Mesendoderm (in vitro differentiated cells): ENCODE results near the gene G2E3.

Experiments used
- DNase-seq: peaks from one replicate; pipeline ENCODE4 v3.0.0; 2013
- H2AK5ac ChIP-seq: 2 replicates; pipeline ENCODE4 v1.6.1; 2013; ENCODE audit warnings: low read length, inconsistent platforms
- H2BK120ac ChIP-seq: 2 replicates; pipeline ENCODE4 v1.6.1; 2013; ENCODE audit warnings: low read depth, mild to moderate bottlenecking, low read length, moderate library complexity, mixed read lengths
- H2BK15ac ChIP-seq: replicated peaks from 2 replicates; pipeline ENCODE4 v1.6.1; 2013; ENCODE audit warnings: low read depth, mild to moderate bottlenecking, moderate library complexity
- H2BK5ac ChIP-seq: 2 replicates; pipeline ENCODE4 v1.6.1; 2013; ENCODE audit warnings: low read length, inconsistent platforms
- H3K18ac ChIP-seq: 2 replicates; pipeline ENCODE4 v1.6.1; 2013; ENCODE audit warnings: mild to moderate bottlenecking, low read length, mixed read lengths
- H3K23ac ChIP-seq: one replicate; pipeline ENCODE4 v1.6.1; 2013; ENCODE audit warnings: low read length
- H3K27ac ChIP-seq: 2 replicates; pipeline ENCODE4 v1.5.1; 2013; ENCODE audit warnings: low read depth, mild to moderate bottlenecking, inconsistent platforms, low read length, moderate library complexity
- H3K27me3 ChIP-seq: 2 replicates; pipeline ENCODE4 v1.6.1; 2013; ENCODE audit warnings: low read length, control low read depth, mild to moderate bottlenecking, inconsistent platforms; ENCODE audit not compliant: insufficient read depth, poor library complexity
- H3K36me3 ChIP-seq: 2 replicates; pipeline ENCODE4 v1.6.1; 2013; ENCODE audit warnings: low read length, inconsistent platforms; ENCODE audit not compliant: control insufficient read depth, insufficient read depth
- H3K4ac ChIP-seq: one replicate; pipeline ENCODE4 v1.6.1; 2013; ENCODE audit warnings: low read depth, mild to moderate bottlenecking, low read length, moderate library complexity
- H3K4me1 ChIP-seq: 2 replicates; pipeline ENCODE4 v1.6.1; 2013; ENCODE audit warnings: low read depth, low read length, inconsistent platforms; ENCODE audit not compliant: control insufficient read depth
- H3K4me2 ChIP-seq: 2 replicates; pipeline ENCODE4 v1.6.1; 2013; ENCODE audit warnings: low read length
- H3K4me3 ChIP-seq: 2 replicates; pipeline ENCODE4 v1.5.1; 2013; ENCODE audit warnings: mild to moderate bottlenecking, low read length
- H3K56ac ChIP-seq: one replicate; pipeline ENCODE4 v1.6.1; 2013; ENCODE audit warnings: low read length
- H3K79me1 ChIP-seq: 2 replicates; pipeline ENCODE4 v1.6.1; 2013; ENCODE audit warnings: low read length, inconsistent platforms
- H3K79me2 ChIP-seq: 2 replicates; pipeline ENCODE4 v1.6.1; 2013; ENCODE audit warnings: mild to moderate bottlenecking, low read length; ENCODE audit not compliant: control insufficient read depth, insufficient read depth
- H3K9ac ChIP-seq: 2 replicates; pipeline ENCODE4 v1.6.1; 2013; ENCODE audit warnings: low read length, inconsistent platforms
- H4K5ac ChIP-seq: one replicate; pipeline ENCODE4 v1.6.1; 2013; ENCODE audit warnings: low read length
- H4K8ac ChIP-seq: one replicate; pipeline ENCODE4 v1.6.1; 2013; ENCODE audit warnings: low read depth, mild to moderate bottlenecking, control low read depth, low read length, moderate library complexity
- WGBS: extraction: QIAGEN DNeasy Blood & Tissue Kit; methylation state at CpG from one replicate; pipeline ENCODE4 v1.1.7; 2013; ENCODE audit warnings: low lambda C conversion rate, missing lambda C conversion rate; ENCODE audit not compliant: insufficient coverage; ENCODE audit errors: extremely low coverage; 5-methylcytosine and 5-hydroxymethylcytosine counted together

Gene G2E3

GRCh38 chr14:30582376-30582775, 23.4 kb downstream of the G2E3 start:
- Histone ChIP-seq H2BK120ac (no peak overlapping the region), H3K27ac (no peak overlapping the region), H3K27me3 (no peaks in the 10 kb centered on the region), H2BK15ac (no peak overlapping the region), H3K4me3 (no peak overlapping the region), H3K79me1 (peaks cover 5% of the 10 kb centered on the region), H2AK5ac (no peak overlapping the region), H3K4me2 (no peak overlapping the region), H3K9ac (no peak overlapping the region), H3K4me1 (peaks cover 2% of the 10 kb centered on the region), H4K5ac (no peak overlapping the region), H3K23ac (no peak overlapping the region), H3K18ac (no peak overlapping the region), H3K36me3 (no peaks in the 10 kb centered on the region), H2BK5ac (no peak overlapping the region), H4K8ac (no peak overlapping the region), H3K79me2 (peaks cover 45% of the 10 kb centered on the region), H3K56ac (no peak overlapping the region), H3K4ac (no peak overlapping the region)
- no CpG with 5 or more reads among the region's 1 CpG for whole genome bisulfite sequencing
- no peak for DNase-seq

GRCh38 chr14:30584058-30584630, 25.2 kb downstream of the G2E3 start:
- no peak overlapping the region for H3K4me3 ChIP-seq

GRCh38 chr14:30585204-30585603, 26.2 kb downstream of the G2E3 start:
- no peak overlapping the region for H3K23ac ChIP-seq
- peaks cover 30% of the 10 kb centered on the region for H3K79me2 ChIP-seq
- H3K27me3 ChIP-seq: no peaks in the 10 kb centered on the region
- no peak overlapping the region for H2BK5ac ChIP-seq
- H2BK15ac ChIP-seq: no peak overlapping the region
- H3K4ac ChIP-seq: no peak overlapping the region
- H4K5ac ChIP-seq: no peak overlapping the region
- no peak overlapping the region for H3K4me3 ChIP-seq
- H3K79me1 ChIP-seq: peaks cover 5% of the 10 kb centered on the region
- no peaks in the 10 kb centered on the region for H3K4me1 ChIP-seq
- H3K9ac ChIP-seq: no peak overlapping the region
- H3K18ac ChIP-seq: no peak overlapping the region
- no peak overlapping the region for H3K27ac ChIP-seq
- H2BK120ac ChIP-seq: no peak overlapping the region
- no peak for DNase-seq
- no peak overlapping the region for H3K4me2 ChIP-seq
- no peak overlapping the region for H2AK5ac ChIP-seq
- no peak overlapping the region for H3K56ac ChIP-seq
- no peaks in the 10 kb centered on the region for H3K36me3 ChIP-seq
- H4K8ac ChIP-seq: no peak overlapping the region

More at GRCh38 chr14:30584058-30584630, 25.2 kb downstream of the G2E3 start:
- Histone ChIP-seq H3K79me2 (peaks cover 36% of the 10 kb centered on the region), H4K5ac (no peak overlapping the region), H2BK120ac (no peak overlapping the region), H2BK15ac (no peak overlapping the region), H3K27me3 (no peaks in the 10 kb centered on the region), H3K4ac (no peak overlapping the region), H3K18ac (no peak overlapping the region), H3K56ac (no peak overlapping the region), H3K27ac (no peak overlapping the region), H3K36me3 (no peaks in the 10 kb centered on the region), H3K23ac (no peak overlapping the region), H3K9ac (no peak overlapping the region), H3K4me2 (no peak overlapping the region), H3K79me1 (peaks cover 6% of the 10 kb centered on the region), H3K4me1 (no peaks in the 10 kb centered on the region), H2BK5ac (no peak overlapping the region), H2AK5ac (no peak overlapping the region), H4K8ac (no peak overlapping the region)
- no peak for DNase-seq

- H4K5ac ChIP-seq: no peak overlapping the region
- no peak overlapping the region for H3K56ac ChIP-seq
- no peaks in the 10 kb centered on the region for H3K4me1 ChIP-seq
- WGBS: no CpG with 5 or more reads among the region's 3 CpGs
- no peak overlapping the region for H3K23ac ChIP-seq
- H2BK5ac ChIP-seq: no peak overlapping the region
- H2BK120ac ChIP-seq: no peak overlapping the region
- DNase-seq: no peak
- H3K79me2 ChIP-seq: peaks cover 21% of the 10 kb centered on the region
- no peak overlapping the region for H3K27ac ChIP-seq
- no peaks in the 10 kb centered on the region for H3K36me3 ChIP-seq
- H2BK15ac ChIP-seq: no peak overlapping the region
- H3K4me2 ChIP-seq: no peak overlapping the region
- no peaks in the 10 kb centered on the region for H3K27me3 ChIP-seq
- H3K4ac ChIP-seq: no peak overlapping the region
- H3K4me3 ChIP-seq: no peak overlapping the region
- H4K8ac ChIP-seq: no peak overlapping the region
- H3K18ac ChIP-seq: no peak overlapping the region
- H3K79me1 ChIP-seq: peaks cover 5% of the 10 kb centered on the region
- H3K9ac ChIP-seq: no peak overlapping the region
- H2AK5ac ChIP-seq: no peak overlapping the region
Observed at GRCh38 chr14:30587141-30587540, 28.2 kb downstream of the G2E3 start.

GRCh38 chr14:30588873-30589272, 29.9 kb downstream of the G2E3 start:
- H2BK15ac ChIP-seq: no peak overlapping the region
- no peak overlapping the region for H3K18ac ChIP-seq
- H3K4me1 ChIP-seq: no peaks in the 10 kb centered on the region
- H3K56ac ChIP-seq: no peak overlapping the region
- H2BK5ac ChIP-seq: no peak overlapping the region
- peaks cover 4% of the 10 kb centered on the region for H3K79me1 ChIP-seq
- no peak overlapping the region for H3K9ac ChIP-seq
- H3K27ac ChIP-seq: no peak overlapping the region
- no peak overlapping the region for H3K23ac ChIP-seq
- H3K4ac ChIP-seq: no peak overlapping the region
- no peak for DNase-seq
- H3K4me2 ChIP-seq: no peak overlapping the region
- no peak overlapping the region for H2BK120ac ChIP-seq
- peaks cover 11% of the 10 kb centered on the region for H3K79me2 ChIP-seq
- H3K27me3 ChIP-seq: no peaks in the 10 kb centered on the region
- H4K8ac ChIP-seq: no peak overlapping the region
- H4K5ac ChIP-seq: no peak overlapping the region
- H2AK5ac ChIP-seq: no peak overlapping the region
- H3K36me3 ChIP-seq: no peaks in the 10 kb centered on the region
- no peak overlapping the region for H3K4me3 ChIP-seq

GRCh38 chr14:30596935-30597334, 38.0 kb downstream of the G2E3 start:
- Histone ChIP-seq H4K5ac (no peak overlapping the region), H3K4me1 (no peaks in the 10 kb centered on the region), H3K27ac (no peak overlapping the region), H3K9ac (no peak overlapping the region), H3K18ac (no peak overlapping the region), H2BK5ac (no peak overlapping the region), H3K27me3 (no peaks in the 10 kb centered on the region), H3K36me3 (peaks cover 4% of the 10 kb centered on the region), H4K8ac (no peak overlapping the region), H3K23ac (no peak overlapping the region), H2BK120ac (no peak overlapping the region), H2AK5ac (no peak overlapping the region), H3K56ac (no peak overlapping the region), H3K79me2 (no peaks in the 10 kb centered on the region), H3K79me1 (no peaks in the 10 kb centered on the region), H2BK15ac (no peak overlapping the region), H3K4me3 (no peak overlapping the region), H3K4ac (no peak overlapping the region), H3K4me2 (no peak overlapping the region)
- DNase-seq: no peak
- WGBS: no CpG with 5 or more reads among the region's 1 CpG
